ENCODE measurements around the gene HSPA12A. TPM values are rescaled to one million over a fixed set of nuclear protein-coding genes. Genes with fewer than 3 reads are reported as not detected.

The HSPA12A gene
- polyA plus RNA-seq, 2 of the 4 experiments (the other 2 are of a cell fraction) = 16.9 to 17.0 TPM

DNA sequence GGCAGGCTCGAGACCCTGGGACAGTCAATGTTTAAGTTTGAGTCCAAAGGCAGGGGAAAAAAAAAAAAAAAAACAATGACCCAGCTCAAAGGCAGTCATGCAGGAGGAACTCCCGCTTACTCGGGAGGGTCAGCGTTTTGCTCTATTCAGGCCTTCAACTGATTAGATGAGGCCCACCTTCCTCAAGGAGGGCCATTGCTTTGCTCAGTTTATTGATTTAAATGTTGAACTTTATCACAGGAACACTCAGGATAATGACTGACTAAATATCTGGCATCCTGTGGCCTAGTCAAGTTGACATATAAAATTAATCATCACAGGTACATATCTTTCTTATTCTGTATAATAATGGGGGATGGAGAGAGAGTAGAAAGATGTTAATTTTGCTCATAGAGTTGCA is 52.6 kb downstream of the HSPA12A start:
- Histone ChIP-seq H3K9me3 (no peaks in the 10 kb centered on the region), H3K4me3 (no peak overlapping the region), H3K4me1 (no peaks in the 10 kb centered on the region), H3K27ac (no peak overlapping the region), H3K4me2 (no peak overlapping the region)
- ChIA-PET POLR2A (no interaction called here), CTCF (interaction anchor here (0.6 to 15.8 kb wide), 5 partner anchors 7 to 1501 kb away, joined by 3 to 277 read pairs (median 30); no protein-coding TSS in a partner anchor)
- DNase-seq (ENCODE audit: low read depth in 1 of 2, low spot score in 1 of 2) (no peak), ATAC-seq (no peak), FAIRE-seq (no peak)
- 95% methylated on average over 4 of the region's 4 CpGs for WGBS (ENCODE audit: missing lambda C conversion rate)
- TF ChIP-seq GATA3 (IDR thresholded peaks at IDR 0.05; ENCODE audit: borderline replicate concordance) = no peak
- no peak for TF ChIP-seq CHD2 (IDR thresholded peaks at IDR 0.05; ENCODE audit: low read length, partially characterized antibody)
- no peak for TF ChIP-seq ZNF302 (CRISPR knock-in tag; IDR thresholded peaks at IDR 0.05)
- no peak for TF ChIP-seq ESRRA (IDR thresholded peaks at IDR 0.05; ENCODE audit: borderline replicate concordance, low read length)
- no peak for TF ChIP-seq SMC3 (IDR thresholded peaks at IDR 0.05)
- TF ChIP-seq RFX5 (IDR thresholded peaks at IDR 0.05) = no peak
- no peak for TF ChIP-seq ZFP36 (IDR thresholded peaks at IDR 0.05; ENCODE audit: borderline replicate concordance, partially characterized antibody)
- TF ChIP-seq, protein P1, sequence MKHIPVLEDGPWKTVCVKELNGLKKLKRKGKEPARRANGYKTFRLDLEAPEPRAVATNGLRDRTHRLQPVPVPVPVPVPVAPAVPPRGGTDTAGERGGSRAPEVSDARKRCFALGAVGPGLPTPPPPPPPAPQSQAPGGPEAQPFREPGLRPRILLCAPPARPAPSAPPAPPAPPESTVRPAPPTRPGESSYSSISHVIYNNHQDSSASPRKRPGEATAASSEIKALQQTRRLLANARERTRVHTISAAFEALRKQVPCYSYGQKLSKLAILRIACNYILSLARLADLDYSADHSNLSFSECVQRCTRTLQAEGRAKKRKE (CRISPR knock-in tag; IDR thresholded peaks at IDR 0.05; ENCODE audit: low read depth) = no peak
- TF ChIP-seq, protein P2, sequence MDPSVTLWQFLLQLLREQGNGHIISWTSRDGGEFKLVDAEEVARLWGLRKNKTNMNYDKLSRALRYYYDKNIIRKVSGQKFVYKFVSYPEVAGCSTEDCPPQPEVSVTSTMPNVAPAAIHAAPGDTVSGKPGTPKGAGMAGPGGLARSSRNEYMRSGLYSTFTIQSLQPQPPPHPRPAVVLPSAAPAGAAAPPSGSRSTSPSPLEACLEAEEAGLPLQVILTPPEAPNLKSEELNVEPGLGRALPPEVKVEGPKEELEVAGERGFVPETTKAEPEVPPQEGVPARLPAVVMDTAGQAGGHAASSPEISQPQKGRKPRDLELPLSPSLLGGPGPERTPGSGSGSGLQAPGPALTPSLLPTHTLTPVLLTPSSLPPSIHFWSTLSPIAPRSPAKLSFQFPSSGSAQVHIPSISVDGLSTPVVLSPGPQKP (IDR thresholded peaks at IDR 0.05; ENCODE audit: low read depth, low read length) = no peak
- TF ChIP-seq NR3C1 (IDR thresholded peaks at IDR 0.05) = no peak
- TF ChIP-seq, protein P3, sequence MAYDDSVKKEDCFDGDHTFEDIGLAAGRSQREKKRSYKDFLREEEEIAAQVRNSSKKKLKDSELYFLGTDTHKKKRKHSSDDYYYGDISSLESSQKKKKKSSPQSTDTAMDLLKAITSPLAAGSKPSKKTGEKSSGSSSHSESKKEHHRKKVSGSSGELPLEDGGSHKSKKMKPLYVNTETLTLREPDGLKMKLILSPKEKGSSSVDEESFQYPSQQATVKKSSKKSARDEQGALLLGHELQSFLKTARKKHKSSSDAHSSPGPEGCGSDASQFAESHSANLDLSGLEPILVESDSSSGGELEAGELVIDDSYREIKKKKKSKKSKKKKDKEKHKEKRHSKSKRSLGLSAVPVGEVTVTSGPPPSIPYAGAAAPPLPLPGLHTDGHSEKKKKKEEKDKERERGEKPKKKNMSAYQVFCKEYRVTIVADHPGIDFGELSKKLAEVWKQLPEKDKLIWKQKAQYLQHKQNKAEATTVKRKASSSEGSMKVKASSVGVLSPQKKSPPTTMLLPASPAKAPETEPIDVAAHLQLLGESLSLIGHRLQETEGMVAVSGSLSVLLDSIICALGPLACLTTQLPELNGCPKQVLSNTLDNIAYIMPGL (CRISPR knock-in tag; IDR thresholded peaks at IDR 0.05; ENCODE audit: borderline replicate concordance) = no peak

DNA sequence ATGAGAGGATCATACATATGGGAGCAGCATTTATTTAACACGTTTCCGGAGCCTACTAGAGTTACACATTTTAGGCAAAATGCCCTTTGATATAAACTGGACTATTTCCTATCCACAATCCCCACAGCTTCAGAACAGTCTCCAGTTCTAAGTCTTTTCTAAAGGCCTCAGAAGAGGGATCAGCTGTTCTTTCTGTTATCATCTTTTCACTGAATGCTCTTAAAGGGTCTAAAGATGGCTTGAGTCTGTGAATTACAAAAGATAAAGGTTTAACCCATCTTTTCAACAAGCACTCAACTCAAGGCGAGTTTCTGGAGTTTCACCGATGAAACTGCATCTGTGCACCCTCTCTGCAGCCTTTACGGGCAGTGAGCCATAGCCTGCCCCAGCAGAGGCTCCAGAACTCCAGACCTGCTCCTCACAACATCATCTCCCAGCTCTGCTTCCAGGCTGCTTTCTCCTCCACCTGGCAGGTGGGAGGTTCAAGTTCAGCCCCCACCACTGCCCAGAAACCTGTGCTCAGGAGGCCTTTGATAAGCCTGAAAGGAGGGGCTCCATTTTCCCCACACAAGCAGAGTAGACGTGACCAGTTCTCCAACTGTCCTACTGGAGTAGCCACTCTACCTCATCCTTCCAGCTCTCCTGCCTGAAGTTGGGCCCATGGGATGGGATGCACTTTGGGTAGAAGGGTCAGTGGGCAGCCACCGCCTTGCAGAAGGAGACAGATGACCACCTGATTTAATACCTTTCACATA is 53.4 kb downstream of the HSPA12A start:
- no peak overlapping the region for H3K4me2 ChIP-seq
- FAIRE-seq (no peak), ATAC-seq (no peak), DNase-seq (ENCODE audit: low read depth in 1 of 2, low spot score in 1 of 2) (no peak)
- ChIA-PET POLR2A (no interaction called here), CTCF (interaction anchor here (1.0 to 15.8 kb wide), 3 partner anchors 8 to 108 kb away, joined by 3 to 277 read pairs (median 3); no protein-coding TSS in a partner anchor)
- no peak for TF ChIP-seq SREBF2 (IDR thresholded peaks at IDR 0.05)
- no peak for TF ChIP-seq RNF2 (IDR thresholded peaks at IDR 0.05; ENCODE audit: borderline replicate concordance, low read depth)
- TF ChIP-seq ESRRA (IDR thresholded peaks at IDR 0.05; ENCODE audit: borderline replicate concordance, low read length) = no peak
- no peak for TF ChIP-seq POLR2AphosphoS2 (conservative IDR thresholded peaks at IDR 0.05; ENCODE audit: low read length)
- TF ChIP-seq HOXA7 (CRISPR knock-in tag; IDR thresholded peaks at IDR 0.05) = no peak
- TF ChIP-seq, protein P1 (CRISPR knock-in tag; IDR thresholded peaks at IDR 0.05; ENCODE audit: low read depth) = no peak
- no peaks in the 10 kb centered on the region for H3K4me1 ChIP-seq
- H3K4me3 ChIP-seq = no peak overlapping the region
- no peak overlapping the region for H3K27ac ChIP-seq
- WGBS (ENCODE audit: missing lambda C conversion rate) = 87% methylated on average over 7 of the region's 7 CpGs
- no peaks in the 10 kb centered on the region for H3K9me3 ChIP-seq

DNA sequence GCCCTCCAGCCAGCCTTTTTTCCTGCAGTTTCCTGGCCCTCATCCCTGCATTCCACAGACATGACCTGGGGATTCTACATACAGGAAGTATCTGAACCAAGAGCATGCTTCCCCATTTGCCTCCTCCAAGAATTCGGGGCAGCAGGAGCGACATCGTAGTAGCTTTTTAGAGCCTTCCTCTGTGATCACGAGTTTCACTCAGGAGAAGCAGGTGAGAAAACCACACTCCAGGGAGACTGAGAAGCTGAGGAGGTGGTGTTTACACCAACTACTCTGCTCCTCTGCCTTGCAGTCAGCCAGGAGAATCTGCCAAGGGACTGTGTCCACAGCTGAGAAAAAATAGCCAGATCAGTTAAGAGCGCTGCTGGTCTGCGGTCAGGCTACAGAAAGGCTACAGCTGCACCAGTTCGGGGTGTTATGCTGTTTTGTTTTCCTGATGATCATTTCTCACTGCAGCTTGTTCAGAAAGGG is 54.1 kb downstream of the HSPA12A start:
- FAIRE-seq (no peak), DNase-seq (ENCODE audit: low read depth in 1 of 2, low spot score in 1 of 2) (no peak), ATAC-seq (no peak)
- Histone ChIP-seq H3K4me3 (no peak overlapping the region), H3K4me1 (no peaks in the 10 kb centered on the region), H3K9me3 (no peaks in the 10 kb centered on the region), H3K27ac (no peak overlapping the region), H3K4me2 (no peak overlapping the region)
- TF ChIP-seq EHF (CRISPR knock-in tag; IDR thresholded peaks at IDR 0.05) = no peak
- TF ChIP-seq NFE2L2 (conservative IDR thresholded peaks at IDR 0.05; ENCODE audit: low read length) = no peak
- no peak for TF ChIP-seq ZFP36 (IDR thresholded peaks at IDR 0.05; ENCODE audit: borderline replicate concordance, partially characterized antibody)
- ChIA-PET CTCF (interaction anchor here (0.7 to 15.8 kb wide), 6 partner anchors 8 to 487 kb away, joined by 3 to 277 read pairs (median 7); no protein-coding TSS in a partner anchor), POLR2A (no interaction called here)
- 80% methylated on average over 7 of the region's 7 CpGs for WGBS (ENCODE audit: missing lambda C conversion rate)
